DOHH2 (cell line): ENCODE results near the gene ASB1.

Source experiments
- EZH2phosphoT487 ChIP-seq: fragments of 200-600 bp; sonication (generic); IDR thresholded peaks from 2 replicates; pipeline ENCODE4 v1.6.1; 2017; ENCODE audit warnings: borderline replicate concordance, mild to moderate bottlenecking, antibody characterized with exemption, low read length, moderate library complexity, mixed read lengths
- TF ChIP-seq, protein P1 (sequence below): fragments of 200-600 bp; sonication (generic); IDR thresholded peaks from one replicate; pipeline ENCODE4 v1.5.1; 2014; ENCODE audit warnings: antibody characterized with exemption, mild to moderate bottlenecking, low read depth, low read length; ENCODE audit not compliant: poor library complexity, severe bottlenecking

DNA sequence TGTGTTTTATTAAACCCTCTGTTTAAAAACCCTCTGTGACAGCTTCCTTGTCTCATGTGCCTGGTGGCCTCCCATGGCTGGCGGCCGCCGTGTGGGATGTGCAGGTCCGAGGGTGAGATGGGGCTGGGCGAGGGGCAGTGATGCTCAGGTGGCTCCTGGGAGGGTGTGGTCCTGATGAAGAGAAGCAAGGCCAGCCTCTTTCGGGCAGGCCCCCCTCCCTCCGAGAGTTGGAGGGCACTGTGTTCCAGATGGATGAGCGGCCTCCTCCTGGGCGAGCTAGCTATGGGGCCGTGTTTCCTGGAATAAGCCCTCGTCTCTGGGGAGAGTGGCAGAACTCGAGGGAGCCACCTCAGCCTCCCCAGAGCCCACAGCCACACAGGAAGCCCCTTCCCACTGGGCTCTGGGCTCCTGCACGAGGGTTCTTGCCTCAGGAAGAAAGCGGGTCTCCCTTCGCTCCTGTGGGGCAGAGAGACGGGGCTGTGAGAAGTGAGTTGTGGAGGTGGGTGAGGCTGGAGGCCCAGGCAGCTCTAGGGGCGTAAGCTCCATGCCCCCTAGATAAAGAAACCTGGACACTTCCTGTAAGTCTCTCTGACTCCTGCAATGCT is 72.1 kb downstream of the ASB1 start:
- TF ChIP-seq, protein P1, sequence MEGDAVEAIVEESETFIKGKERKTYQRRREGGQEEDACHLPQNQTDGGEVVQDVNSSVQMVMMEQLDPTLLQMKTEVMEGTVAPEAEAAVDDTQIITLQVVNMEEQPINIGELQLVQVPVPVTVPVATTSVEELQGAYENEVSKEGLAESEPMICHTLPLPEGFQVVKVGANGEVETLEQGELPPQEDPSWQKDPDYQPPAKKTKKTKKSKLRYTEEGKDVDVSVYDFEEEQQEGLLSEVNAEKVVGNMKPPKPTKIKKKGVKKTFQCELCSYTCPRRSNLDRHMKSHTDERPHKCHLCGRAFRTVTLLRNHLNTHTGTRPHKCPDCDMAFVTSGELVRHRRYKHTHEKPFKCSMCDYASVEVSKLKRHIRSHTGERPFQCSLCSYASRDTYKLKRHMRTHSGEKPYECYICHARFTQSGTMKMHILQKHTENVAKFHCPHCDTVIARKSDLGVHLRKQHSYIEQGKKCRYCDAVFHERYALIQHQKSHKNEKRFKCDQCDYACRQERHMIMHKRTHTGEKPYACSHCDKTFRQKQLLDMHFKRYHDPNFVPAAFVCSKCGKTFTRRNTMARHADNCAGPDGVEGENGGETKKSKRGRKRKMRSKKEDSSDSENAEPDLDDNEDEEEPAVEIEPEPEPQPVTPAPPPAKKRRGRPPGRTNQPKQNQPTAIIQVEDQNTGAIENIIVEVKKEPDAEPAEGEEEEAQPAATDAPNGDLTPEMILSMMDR: no peak
- no peak for TF ChIP-seq EZH2phosphoT487
